Urinary bladder (tissue), 4 donors: Measurements from ENCODE around the gene CCDC97. TPM values are rescaled to one million over a fixed set of nuclear protein-coding genes. Genes with fewer than 3 reads are reported as not detected.

Experiments used
- DNase-seq: peaks from one replicate; pipeline ENCODE4 v3.0.0-alpha.2; 2015; ENCODE audit errors: extremely low spot score
- H3K27ac ChIP-seq: one replicate; pipeline ENCODE4 v1.5.1; 2013; ENCODE audit warnings: low read depth, mild to moderate bottlenecking, moderate library complexity
- H3K36me3 ChIP-seq: one replicate; pipeline ENCODE4 v1.6.1; 2013; ENCODE audit warnings: mild to moderate bottlenecking, moderate library complexity; ENCODE audit not compliant: insufficient read depth
- H3K4me1 ChIP-seq: one replicate; pipeline ENCODE4 v1.6.1; 2013; ENCODE audit warnings: mild to moderate bottlenecking, moderate library complexity; ENCODE audit not compliant: insufficient read depth
- H3K4me3 ChIP-seq: one replicate; pipeline ENCODE4 v1.5.1; 2013; ENCODE audit warnings: low read depth, low read length
- WGBS: extraction: QIAGEN DNeasy Blood & Tissue Kit; methylation state at CpG from one replicate; pipeline ENCODE4 v1.1.7; 2013; 5-methylcytosine and 5-hydroxymethylcytosine counted together
- polyA plus RNA-seq: library from polyadenylated mRNA; stranded (reverse); fragments of 200-250 nt; gene quantifications from one replicate; pipeline ENCODE4 v1.2.3, GENCODE V29; 2013
- total RNA-seq: library from RNA; depleted of rRNA; stranded (reverse); fragments of >200 nt; gene quantifications from one replicate; pipeline ENCODE4 v1.2.3, GENCODE V29; 2014
- donor health status: healthy with polysubstance abuse.
- donor health status: healthy.

CCDC97 gene
- total and polyA plus RNA-seq, 2 donors = 7.2 to 18.0 TPM

- 71% methylated on average over 4 of the region's 4 CpGs for WGBS
- H3K4me3 ChIP-seq = no peak overlapping the region
- no peaks in the 10 kb centered on the region for H3K4me1 ChIP-seq
- peaks cover 3% of the 10 kb centered on the region for H3K36me3 ChIP-seq
- DNase-seq = no peak
- H3K27ac ChIP-seq = no peak overlapping the region
These were observed 5.1 kb upstream of the CCDC97 start for GRCh38 chr19:41304706-41305483.

GRCh38 chr19:41305927-41306793 lies 3.8 kb upstream of the CCDC97 start:
- no peak for DNase-seq
- H3K4me1 ChIP-seq = no peaks in the 10 kb centered on the region
- 75% methylated on average over 13 of the region's 13 CpGs for WGBS
- H3K4me3 ChIP-seq = no peak overlapping the region
- peaks cover 3% of the 10 kb centered on the region for H3K36me3 ChIP-seq
- H3K27ac ChIP-seq = peak overlapping the region; percentile 48

- Histone ChIP-seq H3K4me1 (no peaks in the 10 kb centered on the region), H3K4me3 (no peak overlapping the region), H3K36me3 (peaks cover 3% of the 10 kb centered on the region), H3K27ac (peak overlapping the region; percentile 45)
- DNase-seq = no peak
- WGBS = 64% methylated on average over 8 of the region's 8 CpGs
These were observed 2.7 kb upstream of the CCDC97 start for GRCh38 chr19:41307090-41307875.

- Histone ChIP-seq H3K4me3 (no peak overlapping the region), H3K4me1 (no peaks in the 10 kb centered on the region), H3K27ac (peak overlapping the region; percentile 45), H3K36me3 (peaks cover 3% of the 10 kb centered on the region)
- WGBS = 46% methylated on average over 4 of the region's 4 CpGs
- no peak for DNase-seq
These were observed 2.0 kb upstream of the CCDC97 start for GRCh38 chr19:41307954-41308449.

- H3K36me3 ChIP-seq = peaks cover 3% of the 10 kb centered on the region
- peak; percentile 87 for DNase-seq
- peak overlapping the region; percentile 64 for H3K4me3 ChIP-seq
- WGBS = 19% methylated on average over 8 of the region's 8 CpGs
- no peaks in the 10 kb centered on the region for H3K4me1 ChIP-seq
- peak overlapping the region; percentile 68 for H3K27ac ChIP-seq
These were observed 1.4 kb upstream of the CCDC97 start for GRCh38 chr19:41308450-41309179.

GRCh38 chr19:41309180-41310032 lies 566 bp upstream of the CCDC97 start:
- WGBS = 12% methylated on average over 26 of the region's 26 CpGs
- DNase-seq = no peak

GRCh38 chr19:41311072-41311471 lies 1.1 kb downstream of the CCDC97 start:
- peak overlapping the region; percentile 64 for H3K4me3 ChIP-seq
- no peaks in the 10 kb centered on the region for H3K36me3 ChIP-seq
- no peak overlapping the region for H3K27ac ChIP-seq
- WGBS = 57% methylated on average over 5 of the region's 5 CpGs
- no peak for DNase-seq
- no peaks in the 10 kb centered on the region for H3K4me1 ChIP-seq

More at GRCh38 chr19:41309180-41310032, 566 bp upstream of the CCDC97 start:
- no peaks in the 10 kb centered on the region for H3K4me1 ChIP-seq
- H3K4me3 ChIP-seq = peak overlapping the region; percentile 64
- peaks cover 3% of the 10 kb centered on the region for H3K36me3 ChIP-seq
- H3K27ac ChIP-seq = peak overlapping the region; percentile 96

- no peak overlapping the region for H3K27ac ChIP-seq
- 87% methylated on average over 8 of the region's 8 CpGs for WGBS
- no peak for DNase-seq
- H3K36me3 ChIP-seq = no peaks in the 10 kb centered on the region
- H3K4me3 ChIP-seq = no peak overlapping the region
- H3K4me1 ChIP-seq = no peaks in the 10 kb centered on the region
These were observed 1.6 kb downstream of the CCDC97 start for GRCh38 chr19:41311613-41312012.

GRCh38 chr19:41316306-41316920 lies 6.4 kb downstream of the CCDC97 start:
- Histone ChIP-seq H3K27ac (no peak overlapping the region), H3K4me1 (no peaks in the 10 kb centered on the region), H3K4me3 (no peak overlapping the region), H3K36me3 (no peaks in the 10 kb centered on the region)
- WGBS = 97% methylated on average over 24 of the region's 24 CpGs
- no peak for DNase-seq

GRCh38 chr19:41318696-41319499 lies 8.9 kb downstream of the CCDC97 start:
- Histone ChIP-seq H3K4me3 (no peak overlapping the region), H3K27ac (no peak overlapping the region), H3K4me1 (no peaks in the 10 kb centered on the region), H3K36me3 (no peaks in the 10 kb centered on the region)
- WGBS = 82% methylated on average over 19 of the region's 19 CpGs
- DNase-seq = no peak

GRCh38 chr19:41319500-41320184 lies 9.7 kb downstream of the CCDC97 start:
- WGBS = 79% methylated on average over 20 of the region's 20 CpGs
- no peaks in the 10 kb centered on the region for H3K4me1 ChIP-seq
- no peak for DNase-seq
- no peak overlapping the region for H3K4me3 ChIP-seq
- H3K27ac ChIP-seq = no peak overlapping the region
- H3K36me3 ChIP-seq = no peaks in the 10 kb centered on the region
